ENCODE data around the gene ARL4C. TPM values are rescaled to one million over a fixed set of nuclear protein-coding genes. Genes with fewer than 3 reads are reported as not detected.

ARL4C gene
- polyA plus RNA-seq, 1 of the 3 experiments (the other 2 are of a cell fraction) = 24.0 TPM

DNA sequence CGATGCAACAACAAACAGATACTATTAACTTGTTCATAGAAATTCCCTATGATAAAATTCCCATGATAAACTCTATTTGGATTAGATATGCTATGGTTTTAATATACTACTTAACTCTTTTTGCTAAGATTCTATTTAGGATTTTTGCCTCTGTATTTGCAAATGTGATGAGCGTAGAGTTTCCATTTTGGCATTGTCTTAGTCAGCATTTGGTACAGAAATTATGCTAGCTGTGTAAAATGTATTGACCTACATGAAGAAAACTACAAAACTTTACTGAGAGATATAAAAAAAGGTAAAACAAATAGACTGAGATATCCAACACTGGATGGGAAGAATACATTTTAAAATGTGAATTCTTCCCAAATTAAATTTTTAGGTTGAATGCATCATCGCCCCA is 29.8 kb upstream of the ARL4C start:
- Histone ChIP-seq H3K4me3 (ENCODE audit: low read depth in 2 of 2, low read length in 1 of 2) (no peak overlapping the region), H3K9me2 (no peaks in the 10 kb centered on the region), H3K27ac (ENCODE audit: low read depth in 2 of 2, low read length in 1 of 2) (no peak overlapping the region; a peak in 1 of 4 replicates), H3K79me2 (ENCODE audit: insufficient read depth) (no peaks in the 10 kb centered on the region), H3K4me1 (ENCODE audit: control insufficient read depth in 1 of 2, insufficient read depth in 2 of 2, low read depth in 1 of 2, low read length in 1 of 2) (peaks cover 0 to 7% of the 10 kb centered on the region in 2 experiments; a peak in 1 of 4 replicates), H3K36me3 (replicated peaks in 1 of 2; ENCODE audit: control insufficient read depth in 1 of 2, insufficient read depth in 2 of 2, low read length in 1 of 2) (no peaks in the 10 kb centered on the region), H2AFZ (ENCODE audit: low read depth) (no peak overlapping the region), H3K9ac (no peak overlapping the region), H4K20me1 (ENCODE audit: insufficient read depth) (no peaks in the 10 kb centered on the region), H3K9me3 (no peaks in the 10 kb centered on the region), H3F3A (replicated peaks; ENCODE audit: insufficient read depth) (no peaks in the 10 kb centered on the region), H3K27me3 (ENCODE audit: insufficient read depth) (no peaks in the 10 kb centered on the region), H3K4me2 (no peak overlapping the region)
- CTCF ChIA-PET = interaction anchor here (0.8 kb wide), 1 partner anchor 391 kb away, joined by 3 read pairs; no protein-coding TSS in a partner anchor
- 71% methylated on average over 3 of the region's 3 CpGs for WGBS (ENCODE audit: low lambda C conversion rate)
- DNase-seq = no peak
- TF ChIP-seq RFX5 (IDR thresholded peaks at IDR 0.05; ENCODE audit: low read length) (no peak), GABPA (IDR thresholded peaks at IDR 0.05; ENCODE audit: low read depth) (no peak)
- POLR2A ChIA-PET = no interaction called here

GRCh38 chr2:234521536-234521935 is 24.7 kb upstream of the ARL4C start:
- Histone ChIP-seq H3K36me3 (replicated peaks in 1 of 2; ENCODE audit: control insufficient read depth in 1 of 2, insufficient read depth in 2 of 2, low read length in 1 of 2) (no peaks in the 10 kb centered on the region), H3F3A (replicated peaks; ENCODE audit: insufficient read depth) (no peaks in the 10 kb centered on the region), H3K27me3 (ENCODE audit: insufficient read depth) (no peaks in the 10 kb centered on the region), H3K27ac (ENCODE audit: low read depth in 2 of 2, low read length in 1 of 2) (no peak overlapping the region), H3K4me3 (ENCODE audit: low read depth in 2 of 2, low read length in 1 of 2) (no peak overlapping the region), H3K4me1 (ENCODE audit: control insufficient read depth in 1 of 2, insufficient read depth in 2 of 2, low read depth in 1 of 2, low read length in 1 of 2) (no peaks in the 10 kb centered on the region; a peak in 1 of 4 replicates), H3K9me3 (no peaks in the 10 kb centered on the region), H2AFZ (ENCODE audit: low read depth) (no peak overlapping the region), H3K9me2 (no peaks in the 10 kb centered on the region), H3K79me2 (ENCODE audit: insufficient read depth) (no peaks in the 10 kb centered on the region), H3K4me2 (no peak overlapping the region), H3K9ac (no peak overlapping the region), H4K20me1 (ENCODE audit: insufficient read depth) (no peaks in the 10 kb centered on the region)
- TF ChIP-seq EZH2phosphoT487 (IDR thresholded peaks at IDR 0.05; ENCODE audit: borderline replicate concordance, low read depth) (no peak), SIN3A (IDR thresholded peaks at IDR 0.05; ENCODE audit: borderline replicate concordance, low read depth, low read length) (no peak), RFX5 (IDR thresholded peaks at IDR 0.05; ENCODE audit: low read length) (no peak), TEAD4 (IDR thresholded peaks at IDR 0.05; ENCODE audit: borderline replicate concordance, insufficient read depth) (no peak), CHD2 (IDR thresholded peaks at IDR 0.05; ENCODE audit: low read length, partially characterized antibody) (no peak), RXRA (IDR thresholded peaks at IDR 0.05; ENCODE audit: borderline replicate concordance, low read depth) (no peak), MXI1 (IDR thresholded peaks at IDR 0.05; ENCODE audit: low read depth, low read length) (no peak), YY1 (IDR thresholded peaks at IDR 0.05; ENCODE audit: low read depth) (no peak), MEF2A (IDR thresholded peaks at IDR 0.05; ENCODE audit: borderline replicate concordance, low read depth) (no peak), RCOR1 (IDR thresholded peaks at IDR 0.05; ENCODE audit: low read length) (no peak), IRF3 (IDR thresholded peaks at IDR 0.05; ENCODE audit: low read depth, low read length) (no peak), PBX3 (IDR thresholded peaks at IDR 0.05) (no peak), MAX (IDR thresholded peaks at IDR 0.05; ENCODE audit: low read depth) (no peak), NFIC (IDR thresholded peaks at IDR 0.05; ENCODE audit: borderline replicate concordance) (no peak), USF1 (IDR thresholded peaks at IDR 0.05; ENCODE audit: borderline replicate concordance, low read depth) (no peak), ELF1 (IDR thresholded peaks at IDR 0.05) (no peak), SMC3 (IDR thresholded peaks at IDR 0.05; ENCODE audit: low read depth, low read length) (no peak), RAD21 (IDR thresholded peaks at IDR 0.05; ENCODE audit: low read length) (no peak), TCF12 (IDR thresholded peaks at IDR 0.05) (no peak)
- ChIA-PET CTCF (interaction anchor here (0.8 to 1.8 kb wide), 3 partner anchors 11 to 24 kb away, joined by 3 to 7 read pairs (median 5); no protein-coding TSS in a partner anchor), POLR2A (no interaction called here)
- 56% methylated on average over 2 of the region's 2 CpGs for whole genome bisulfite sequencing (ENCODE audit: low lambda C conversion rate)
- no peak for DNase-seq

Measured in SK-N-SH (cell line).